SKM-1 (cell line): ENCODE results near the gene TAF10.
A peak's percentile ranks its signal among the peaks of the same experiment; 100 is the strongest.

Experiments used
- DNase-seq: peaks from one replicate; lab custom pipeline; 2025; ENCODE audit not compliant: unreplicated experiment; lab: John Stamatoyannopoulos, UW

Gene TAF10

GRCh38 chr11:6586434-6587359, 25.3 kb downstream of the TAF10 start:
- no peak for DNase-seq

- no peak for DNase-seq
These were observed 27.5 kb downstream of the TAF10 start for GRCh38 chr11:6584528-6584927.

GRCh38 chr11:6583584-6583983, 28.4 kb downstream of the TAF10 start:
- DNase-seq: no peak

GRCh38 chr11:6579681-6580080, 32.3 kb downstream of the TAF10 start:
- no peak for DNase-seq

GRCh38 chr11:6578134-6578533, 33.9 kb downstream of the TAF10 start:
- no peak for DNase-seq

GRCh38 chr11:6576471-6577373, 35.3 kb downstream of the TAF10 start:
- peak; percentile 8 for DNase-seq

GRCh38 chr11:6574816-6575715, 37.0 kb downstream of the TAF10 start:
- no peak for DNase-seq

- no peak for DNase-seq
These were observed 39.8 kb downstream of the TAF10 start for GRCh38 chr11:6572215-6572614.

- no peak for DNase-seq
These were observed 40.5 kb downstream of the TAF10 start for GRCh38 chr11:6571434-6572008.

GRCh38 chr11:6570691-6571427, 41.2 kb downstream of the TAF10 start:
- no peak for DNase-seq

- no peak for DNase-seq
These were observed 42.3 kb downstream of the TAF10 start for GRCh38 chr11:6569706-6570105.

- DNase-seq: no peak
These were observed 43.7 kb downstream of the TAF10 start for GRCh38 chr11:6568191-6568918.

GRCh38 chr11:6567371-6567745, 44.7 kb downstream of the TAF10 start:
- DNase-seq: no peak

- no peak for DNase-seq
These were observed 45.2 kb downstream of the TAF10 start for GRCh38 chr11:6566704-6567370.

- no peak for DNase-seq
These were observed 45.9 kb downstream of the TAF10 start for GRCh38 chr11:6565988-6566703.

- DNase-seq: no peak
These were observed 46.7 kb downstream of the TAF10 start for GRCh38 chr11:6565325-6565724.

- DNase-seq: no peak
These were observed 48.3 kb downstream of the TAF10 start for GRCh38 chr11:6563667-6564066.

- no peak for DNase-seq
These were observed 48.8 kb downstream of the TAF10 start for GRCh38 chr11:6563121-6563619.
